Loucy (cell line): ENCODE data around the gene CENPP.

Experiments used
- H2AFZ ChIP-seq: fragments of 200-600 bp; sonication (generic); 2 replicates; pipeline ENCODE4 v1.6.0; 2016; ENCODE audit warnings: antibody characterized with exemption, mild to moderate bottlenecking, low read length, moderate library complexity
- H3F3A ChIP-seq: fragments of 200-600 bp; 2 replicates; pipeline ENCODE4 v1.6.0; 2016; ENCODE audit warnings: antibody characterized with exemption, low read depth, mild to moderate bottlenecking
- H3K27me3 ChIP-seq: fragments of 200-600 bp; sonication (generic); 2 replicates; pipeline ENCODE4 v1.6.1; 2014; ENCODE audit warnings: low read length, mild to moderate bottlenecking; ENCODE audit not compliant: insufficient read depth, poor library complexity, severe bottlenecking
- H3K36me3 ChIP-seq: fragments of 200-600 bp; sonication (generic); 2 replicates; pipeline ENCODE4 v1.6.1; 2016; ENCODE audit warnings: low read length; ENCODE audit not compliant: insufficient read depth
- H3K4me1 ChIP-seq: fragments of 200-600 bp; sonication (generic); 2 replicates; pipeline ENCODE4 v1.5.1; 2014; ENCODE audit warnings: low read length, mild to moderate bottlenecking; ENCODE audit not compliant: insufficient read depth, poor library complexity, severe bottlenecking
- H3K4me2 ChIP-seq: fragments of 200-600 bp; sonication (generic); 2 replicates; pipeline ENCODE4 v1.6.0; 2014; ENCODE audit warnings: antibody characterized with exemption, low read length, low read depth, mild to moderate bottlenecking; ENCODE audit not compliant: poor library complexity, severe bottlenecking
- H3K4me3 ChIP-seq: fragments of 200-600 bp; sonication (generic); 2 replicates; pipeline ENCODE4 v1.5.1; 2014; ENCODE audit warnings: low read length, mild to moderate bottlenecking, mixed read lengths; ENCODE audit not compliant: poor library complexity, severe bottlenecking
- H3K79me2 ChIP-seq: fragments of 200-600 bp; sonication (generic); 2 replicates; pipeline ENCODE4 v1.6.1; 2014; ENCODE audit warnings: low read length; ENCODE audit not compliant: insufficient read depth
- H3K9ac ChIP-seq: fragments of 200-600 bp; sonication (generic); 2 replicates; pipeline ENCODE4 v1.6.0; 2014; ENCODE audit warnings: mild to moderate bottlenecking, low read depth, low read length, moderate library complexity; ENCODE audit not compliant: poor library complexity, severe bottlenecking
- H3K9me2 ChIP-seq: fragments of 200-600 bp; sonication (generic); replicated peaks from 2 replicates; pipeline ENCODE4 v1.6.1; 2016; ENCODE audit warnings: low read depth, low read length, mixed read lengths
- H3K9me3 ChIP-seq: fragments of 200-600 bp; sonication (generic); 2 replicates; pipeline ENCODE4 v1.6.1; 2014; ENCODE audit warnings: mild to moderate bottlenecking, antibody characterized with exemption, low read length, low read depth; ENCODE audit not compliant: insufficient read depth
- H4K20me1 ChIP-seq: fragments of 200-600 bp; sonication (generic); 2 replicates; pipeline ENCODE4 v1.6.0; 2014; ENCODE audit warnings: antibody characterized with exemption, low read length, mild to moderate bottlenecking; ENCODE audit not compliant: insufficient read depth, poor library complexity, severe bottlenecking
- CTCF ChIP-seq: fragments of 200-600 bp; sonication (generic); conservative IDR thresholded peaks from 2 replicates; pipeline ENCODE4 v1.5.1; 2014; ENCODE audit warnings: mild to moderate bottlenecking, antibody characterized with exemption, low read length
- EZH2phosphoT487 ChIP-seq: fragments of 200-600 bp; IDR thresholded peaks from 2 replicates; pipeline ENCODE4 v1.6.1; 2018; ENCODE audit warnings: antibody characterized with exemption, mild to moderate bottlenecking, moderate library complexity, borderline replicate concordance

CENPP gene

GRCh38 chr9:92291577-92291976, 34.2 kb upstream of the CENPP start:
- Histone ChIP-seq H4K20me1 (peaks cover 52% of the 10 kb centered on the region), H3K79me2 (peaks cover 75% of the 10 kb centered on the region), H3K36me3 (peaks cover 22% of the 10 kb centered on the region), H3K4me1 (peaks cover 50% of the 10 kb centered on the region), H3K4me2 (peak overlapping the region; percentile 87), H3F3A (peaks cover 7% of the 10 kb centered on the region; the same call in 1 of the 2 replicates), H3K9ac (peak overlapping the region; percentile 95), H3K9me2 (no peaks in the 10 kb centered on the region), H3K4me3 (peak overlapping the region; percentile 94), H3K9me3 (no peaks in the 10 kb centered on the region), H3K27me3 (no peaks in the 10 kb centered on the region), H2AFZ (no peak overlapping the region)
- TF ChIP-seq CTCF = no peak
- no peak for TF ChIP-seq EZH2phosphoT487

GRCh38 chr9:92292338-92293074, 33.2 kb upstream of the CENPP start:
- Histone ChIP-seq H4K20me1 (peaks cover 43% of the 10 kb centered on the region), H3F3A (peaks cover 7% of the 10 kb centered on the region; the same call in 1 of the 2 replicates), H3K4me2 (peak overlapping the region; percentile 87), H3K4me3 (peak overlapping the region; percentile 94), H3K4me1 (peaks cover 50% of the 10 kb centered on the region), H3K27me3 (no peaks in the 10 kb centered on the region), H2AFZ (peak overlapping the region; percentile 92; the same call in 1 of the 2 replicates), H3K9me2 (no peaks in the 10 kb centered on the region), H3K9me3 (no peaks in the 10 kb centered on the region), H3K9ac (peak overlapping the region; percentile 95), H3K79me2 (peaks cover 68% of the 10 kb centered on the region), H3K36me3 (peaks cover 23% of the 10 kb centered on the region)
- TF ChIP-seq CTCF (no peak), EZH2phosphoT487 (no peak)

- Histone ChIP-seq H3K9me2 (no peaks in the 10 kb centered on the region), H3K4me1 (peaks cover 47% of the 10 kb centered on the region), H3K4me3 (peak overlapping the region; percentile 94), H3K4me2 (peak overlapping the region; percentile 87), H3K27me3 (no peaks in the 10 kb centered on the region), H4K20me1 (peaks cover 38% of the 10 kb centered on the region), H2AFZ (peak overlapping the region; percentile 92), H3K9me3 (no peaks in the 10 kb centered on the region), H3K79me2 (peaks cover 68% of the 10 kb centered on the region), H3F3A (peaks cover 7% of the 10 kb centered on the region; the same call in 1 of the 2 replicates), H3K9ac (peak overlapping the region; percentile 95), H3K36me3 (peaks cover 23% of the 10 kb centered on the region)
- TF ChIP-seq EZH2phosphoT487 (no peak), CTCF (no peak)
Observed at GRCh38 chr9:92293075-92293354, 32.7 kb upstream of the CENPP start.
